CD4-positive, alpha-beta T cell treated with Interleukin-17A for 1 hour (primary cell): ENCODE results near the gene SPRED3.

Experiments used
- DNase-seq: peaks from one replicate; pipeline ENCODE4 v3.0.0-alpha.2; 2020

The SPRED3 gene

DNA sequence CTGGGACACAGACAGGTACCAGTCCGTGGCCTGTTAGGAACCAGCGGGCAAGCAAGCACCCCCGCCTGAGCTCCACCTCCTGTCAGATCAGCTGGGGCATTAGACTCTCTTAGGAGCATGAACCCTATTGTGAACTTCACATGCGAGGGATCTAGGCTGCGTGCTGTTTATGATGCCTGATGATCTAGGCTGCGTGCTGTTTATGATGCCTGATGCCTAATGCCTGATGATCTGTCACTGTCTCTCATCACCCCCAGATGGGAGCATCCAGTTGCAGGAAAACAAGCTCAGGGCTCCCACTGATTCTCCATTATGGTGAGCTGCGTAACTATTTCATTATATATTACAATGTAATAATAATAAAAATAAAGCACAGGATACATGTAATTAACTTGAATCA lies 33.9 kb downstream of the SPRED3 start:
- no peak for DNase-seq

DNA sequence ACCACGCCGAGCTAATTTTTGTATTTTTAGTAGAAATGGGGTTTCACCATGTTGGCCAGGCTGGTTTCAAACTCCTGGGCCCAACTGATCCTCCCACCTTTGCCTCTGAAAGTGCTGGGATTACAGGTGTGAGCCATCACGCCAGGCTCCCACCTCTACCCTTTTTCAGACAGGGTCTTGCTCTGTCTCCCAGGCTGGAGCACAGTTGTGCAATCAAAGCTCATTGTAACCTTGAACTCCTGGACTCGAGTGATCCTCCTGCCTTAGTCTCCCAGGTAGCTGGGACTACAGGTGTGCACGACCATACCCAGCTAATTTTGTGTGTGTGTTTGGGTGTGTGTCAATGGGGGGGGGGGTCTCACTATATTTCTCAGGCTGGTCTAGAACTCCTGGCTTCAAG lies 35.8 kb downstream of the SPRED3 start:
- no peak for DNase-seq

DNA sequence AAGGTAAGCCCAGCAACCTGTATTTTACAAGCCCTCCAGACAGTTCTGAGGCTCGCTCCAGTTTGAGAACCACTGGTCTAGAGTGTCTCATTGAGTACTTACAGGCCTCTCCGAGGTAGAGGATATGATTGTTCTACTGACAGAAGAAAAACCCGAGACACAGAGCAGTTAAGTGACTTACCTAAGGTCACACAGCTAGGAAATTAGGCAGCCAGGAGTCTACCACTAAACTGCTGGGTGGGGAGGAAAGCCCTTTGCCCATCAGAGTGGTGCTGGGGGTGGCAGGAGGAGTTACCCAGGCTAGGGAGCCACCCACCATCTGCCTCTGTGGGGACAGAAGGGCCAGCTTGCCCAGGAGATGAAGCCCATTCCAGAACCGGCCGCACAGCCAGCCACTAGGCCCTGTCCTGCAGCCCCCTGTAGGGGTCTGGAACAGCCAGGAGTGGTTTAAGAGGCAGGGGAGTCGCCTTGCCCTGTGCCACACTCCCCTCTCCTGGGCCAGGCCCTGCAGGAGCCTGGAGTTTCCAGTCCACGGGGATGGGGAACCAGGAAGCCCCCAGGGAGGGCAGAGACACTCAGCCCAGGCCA lies 36.8 kb downstream of the SPRED3 start:
- DNase-seq, result no peak

DNA sequence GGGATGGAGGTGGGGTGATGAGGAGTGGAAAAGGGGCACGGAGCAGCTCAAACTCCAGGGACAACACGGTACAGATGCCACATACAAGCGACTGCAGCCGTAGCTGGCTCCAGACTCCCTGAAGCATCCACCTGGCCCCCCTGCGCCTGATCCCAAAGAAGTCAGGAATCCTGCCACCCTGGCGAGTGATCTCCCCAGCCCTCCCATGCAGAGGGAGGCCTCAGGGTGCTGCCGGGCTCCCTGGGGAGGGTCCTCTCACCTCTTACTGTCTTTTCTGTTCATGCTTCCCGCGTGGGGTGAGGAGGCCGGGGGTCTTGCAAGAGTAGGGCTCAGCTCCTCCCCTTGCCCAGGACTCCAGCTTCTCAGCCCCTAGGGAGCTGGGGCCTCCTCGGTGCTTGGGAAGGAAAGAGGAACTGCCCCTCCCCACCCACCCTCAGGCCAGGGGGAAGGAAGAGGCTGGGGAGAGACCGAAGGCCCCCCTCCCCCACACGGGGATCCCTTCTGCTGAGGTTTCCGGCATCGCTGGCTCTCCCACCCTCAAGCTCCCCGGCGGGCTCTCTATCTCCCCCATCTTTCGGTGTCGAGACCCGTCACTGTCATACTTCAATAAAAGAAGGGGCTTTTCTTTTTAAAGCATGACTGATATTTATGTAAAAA lies 37.4 kb downstream of the SPRED3 start, which contains the start of gene RASGRP4:
RASGRP4 (minus strand) TSS at position 410 of the 657 bp plus-strand sequence; CDS start at position 282, 128 bp downstream.
- peak; percentile 53 for DNase-seq

DNA sequence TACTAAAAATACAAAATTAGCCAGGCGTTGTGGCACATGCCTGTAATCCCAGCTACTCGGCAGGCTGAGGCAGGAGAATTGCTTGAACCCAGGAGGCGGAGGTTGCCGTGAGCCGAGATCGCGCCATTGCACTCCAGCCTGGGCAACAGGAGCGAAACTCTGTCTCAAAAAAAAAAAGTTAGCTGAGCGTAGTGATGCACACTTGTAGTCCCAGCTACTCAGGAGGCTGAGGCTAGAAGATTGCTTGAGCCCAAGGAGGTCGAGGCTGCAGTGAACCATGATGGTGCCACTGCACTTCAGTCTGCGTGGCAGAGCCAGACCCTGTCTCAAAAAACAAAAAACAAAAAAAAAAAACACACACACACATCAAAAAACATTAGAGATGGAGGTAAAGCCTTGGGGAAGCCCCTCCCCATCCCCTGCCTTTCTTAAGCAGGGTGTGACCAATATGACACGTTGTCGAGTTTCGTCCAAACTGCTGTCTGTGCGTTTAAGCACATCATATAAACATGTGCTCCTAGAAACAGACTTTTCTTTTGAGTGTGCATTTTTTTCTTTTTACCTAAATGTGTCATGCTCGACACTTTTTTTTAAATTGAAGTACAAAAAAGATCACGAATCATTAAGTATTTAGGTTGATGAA lies 38.7 kb downstream of the SPRED3 start:
- peak; percentile 50 for DNase-seq

DNA sequence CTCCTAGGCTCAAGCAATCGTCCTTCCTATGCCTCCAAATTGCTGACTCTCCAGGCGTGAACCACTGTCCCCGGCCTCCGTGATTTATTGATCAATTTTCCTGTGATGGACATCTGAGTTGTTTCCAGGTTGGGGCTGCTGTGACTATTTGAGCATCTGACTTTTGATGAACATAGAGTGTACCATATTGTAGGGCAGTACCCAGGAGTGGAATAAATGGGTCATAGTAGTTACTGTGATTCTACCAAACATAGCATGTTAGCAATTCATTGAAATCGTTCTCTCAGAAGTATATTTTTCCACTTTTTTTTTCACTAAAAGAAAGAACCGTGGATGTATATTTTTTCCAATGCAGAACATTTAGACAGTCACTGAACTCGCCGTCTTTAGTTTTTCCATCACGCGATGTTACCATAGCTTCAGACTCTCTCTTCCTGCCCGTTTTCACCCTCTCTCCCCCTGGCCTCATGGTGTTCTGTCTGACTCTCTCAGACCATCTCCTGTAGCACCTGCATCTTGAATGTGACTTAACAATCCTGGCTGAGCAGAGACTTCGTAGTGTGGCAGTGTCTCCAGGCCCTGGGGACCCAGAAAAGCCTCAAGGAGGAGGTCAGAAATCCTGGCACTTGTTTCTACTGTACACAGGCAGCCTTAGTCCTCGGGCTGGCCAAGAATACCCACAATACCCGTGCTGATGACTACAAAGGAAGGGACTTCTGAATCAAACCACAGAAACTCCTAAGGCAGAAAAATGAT lies 40.7 kb downstream of the SPRED3 start:
- DNase-seq, result no peak

DNA sequence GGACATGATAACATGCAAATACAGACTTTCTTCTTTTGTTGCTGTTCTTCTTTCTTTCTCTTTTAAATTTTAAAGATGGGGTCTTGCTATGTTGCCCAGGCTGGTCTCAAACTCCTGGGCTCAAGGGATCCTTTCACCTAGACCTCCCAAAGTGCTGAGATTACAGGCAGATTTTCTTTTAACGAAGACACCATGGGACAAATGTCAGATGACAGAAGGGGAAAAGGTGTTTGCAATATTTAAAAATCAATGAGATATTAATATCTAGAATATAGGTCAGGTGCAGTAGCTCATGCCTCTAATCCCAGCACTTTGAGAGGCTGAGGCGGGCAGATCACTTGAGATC lies 41.3 kb downstream of the SPRED3 start:
- DNase-seq, result no peak

DNA sequence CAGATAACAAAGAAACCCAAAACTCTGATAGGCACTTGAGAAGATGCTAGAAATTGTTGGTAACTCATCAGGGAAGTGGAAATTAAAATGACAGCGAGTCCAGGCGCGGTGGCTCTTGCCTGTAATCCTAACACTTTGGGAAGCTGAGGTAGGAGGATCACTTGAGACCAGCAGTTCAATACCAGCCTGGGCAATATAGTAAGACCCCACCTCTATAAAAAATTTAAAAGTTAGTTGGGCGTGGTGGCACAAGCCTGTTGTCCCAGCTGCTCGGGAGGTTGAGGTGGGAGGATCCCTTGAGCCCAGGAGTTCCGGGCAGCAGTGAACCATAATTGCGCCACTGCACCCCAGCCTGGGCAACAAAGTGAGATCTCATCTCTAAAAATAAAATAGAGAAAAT lies 42.4 kb downstream of the SPRED3 start:
- no peak for DNase-seq

DNA sequence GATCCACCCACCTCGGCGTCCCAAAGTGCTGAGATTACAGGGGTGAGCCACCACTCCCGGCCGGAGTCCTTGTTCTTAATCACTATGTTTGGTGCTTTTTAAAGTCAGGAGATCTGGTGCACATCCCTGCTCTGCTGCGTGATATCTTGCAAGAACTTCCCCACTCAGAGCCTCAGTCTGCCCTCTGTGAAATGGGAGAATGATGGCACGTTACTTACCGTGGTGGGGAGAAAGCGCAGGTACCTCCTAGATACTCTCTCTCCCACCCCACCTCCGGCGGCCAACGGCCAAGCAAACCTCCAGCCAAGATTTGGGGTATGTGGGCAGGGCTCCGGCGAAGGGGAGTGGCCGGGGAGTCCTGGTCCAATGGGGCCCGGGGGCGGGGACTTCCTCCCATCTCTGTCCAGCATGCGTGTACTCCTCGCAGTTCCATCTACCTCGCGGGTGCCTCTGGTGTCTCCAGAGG lies 44.8 kb downstream of the SPRED3 start, which contains the start of gene RYR1:
RYR1 (plus strand) TSS at position 424 of the 466 bp plus-strand sequence. CDS start 139 bp downstream, outside the sequence.
- DNase-seq, result peak; percentile 49

DNA sequence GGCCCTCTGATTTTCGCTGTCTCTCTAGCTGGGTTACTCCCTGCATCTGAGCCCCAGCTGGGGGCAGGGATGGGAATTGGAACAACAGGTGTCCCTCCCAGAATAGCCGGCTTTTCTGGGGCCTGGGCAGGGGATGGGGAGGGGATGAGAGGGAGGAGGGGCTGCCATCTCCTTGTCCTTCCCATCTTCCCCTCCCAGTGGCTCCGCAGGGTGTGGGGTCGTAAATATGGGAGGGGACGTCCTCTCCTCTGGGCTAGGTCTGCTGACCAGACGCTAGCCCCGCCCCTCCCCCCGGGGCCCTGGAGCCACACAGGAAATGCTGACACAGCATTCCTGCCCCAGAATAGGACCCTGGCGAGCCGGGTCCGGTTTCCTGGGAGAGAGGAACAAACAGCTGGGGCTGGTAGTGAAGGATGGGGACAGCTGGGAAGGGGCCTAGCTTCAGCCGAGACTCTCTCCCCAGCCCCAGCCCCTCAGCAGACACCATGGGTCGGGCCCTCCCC lies 46.1 kb downstream of the SPRED3 start:
- DNase-seq, result no peak

DNA sequence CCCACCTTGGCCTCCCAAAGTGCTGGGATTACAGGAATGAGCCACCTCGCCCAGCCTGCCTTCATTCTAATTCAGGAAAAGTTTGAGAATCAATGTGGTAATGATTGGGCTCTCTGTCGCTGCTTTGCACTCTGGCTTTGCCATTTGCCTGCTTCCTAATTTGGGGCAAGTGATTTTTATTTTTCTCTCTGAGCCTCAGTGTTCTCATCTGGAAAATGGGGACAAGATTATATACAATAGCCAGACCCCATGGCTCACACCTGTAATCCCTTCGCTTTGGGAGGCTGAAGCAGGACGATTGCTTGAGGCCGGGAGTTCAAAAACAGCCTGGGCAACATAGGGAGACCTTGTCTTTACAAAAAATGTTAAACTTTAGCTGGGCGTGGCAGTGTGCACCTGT lies 48.8 kb downstream of the SPRED3 start:
- DNase-seq, result no peak

DNA sequence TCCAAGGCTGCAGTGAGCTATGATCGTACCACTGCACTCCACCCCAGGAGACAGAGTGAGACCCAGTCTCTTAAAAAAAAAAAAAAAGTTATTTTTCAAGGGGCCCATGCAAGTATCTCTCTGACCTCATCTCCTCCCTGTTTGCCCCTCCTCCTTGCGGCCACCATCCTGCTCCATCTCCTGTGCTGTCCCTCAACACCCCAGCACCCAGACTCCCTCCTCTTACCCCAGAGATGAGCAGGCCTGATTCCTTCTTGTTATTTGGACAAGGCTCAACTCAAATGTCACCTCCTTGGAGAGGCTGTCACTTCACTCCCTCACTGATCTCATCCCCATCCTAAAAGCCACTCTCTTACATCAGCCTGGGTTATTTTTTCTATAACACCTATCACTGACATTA lies 49.4 kb downstream of the SPRED3 start:
- no peak for DNase-seq

DNA sequence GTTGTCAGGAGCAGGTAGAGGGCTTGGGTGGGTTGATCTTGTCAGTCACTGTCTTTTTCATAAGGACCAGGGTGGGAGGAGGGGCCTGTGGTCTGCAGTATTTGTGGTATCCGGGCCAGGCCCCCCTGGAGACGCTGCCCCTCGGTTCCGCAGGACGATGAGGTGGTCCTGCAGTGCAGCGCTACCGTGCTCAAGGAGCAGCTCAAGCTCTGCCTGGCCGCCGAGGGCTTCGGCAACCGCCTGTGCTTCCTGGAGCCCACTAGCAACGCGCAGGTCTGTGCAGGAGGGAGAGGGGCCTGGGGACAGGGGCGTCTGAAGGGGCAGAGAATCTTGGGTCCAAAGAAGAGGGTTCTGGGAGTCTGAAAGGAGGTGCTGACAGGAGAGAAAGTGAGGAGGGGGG lies 52.1 kb downstream of the SPRED3 start:
- no peak for DNase-seq

DNA sequence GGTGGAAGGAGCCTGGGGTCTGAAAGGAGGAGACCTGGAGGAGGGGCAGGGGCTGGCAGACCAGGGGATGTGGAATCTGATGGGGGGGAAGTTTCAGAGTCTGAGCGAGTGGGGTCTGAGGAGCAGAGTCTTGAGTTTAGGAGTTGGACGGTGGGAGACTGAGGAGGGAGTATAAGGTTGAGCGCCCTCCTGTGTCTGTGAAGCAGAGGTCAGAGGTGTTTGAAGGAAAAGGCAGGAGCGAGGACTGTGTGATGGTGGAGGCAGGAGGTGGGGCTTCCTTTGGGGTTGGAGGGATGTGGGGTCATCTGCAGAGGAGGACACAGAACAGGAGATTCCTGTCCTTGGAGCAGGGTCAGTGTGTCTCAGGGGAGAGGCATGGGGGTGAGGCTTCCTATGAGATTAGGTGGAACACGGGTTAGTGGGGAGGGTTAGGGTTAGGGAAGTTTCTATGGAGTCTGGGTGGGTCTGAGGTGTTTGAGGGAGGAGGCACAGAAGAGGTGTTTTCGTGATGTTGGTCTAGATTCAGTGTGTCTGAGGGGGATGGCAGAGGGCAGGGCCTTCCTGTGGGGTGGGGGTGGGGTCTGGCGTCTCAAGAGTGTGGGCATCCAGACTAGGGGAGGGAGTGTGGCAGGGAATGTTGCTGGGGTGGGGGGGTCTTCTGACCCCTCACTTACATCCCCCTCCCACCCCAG lies 53.3 kb downstream of the SPRED3 start:
- no peak for DNase-seq

DNA sequence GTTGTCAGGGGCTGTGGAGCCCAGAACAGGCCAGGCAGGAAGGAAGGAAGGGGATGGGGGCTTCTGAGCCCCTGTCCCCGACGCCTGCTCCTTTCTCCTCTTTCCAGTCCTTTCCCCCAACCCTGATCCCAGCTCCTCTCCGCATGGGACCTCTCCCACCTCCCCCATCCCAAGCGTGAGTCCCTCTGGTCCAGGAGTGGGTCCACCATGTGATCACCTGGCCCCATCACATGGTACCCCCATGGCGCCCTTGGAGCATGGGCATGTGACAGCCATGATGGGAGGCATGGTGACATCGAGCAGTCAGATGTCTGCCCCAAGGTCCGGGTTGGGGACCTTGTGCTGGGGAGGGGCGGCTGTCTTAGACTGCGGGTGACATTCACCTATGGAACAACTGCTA lies 54.2 kb downstream of the SPRED3 start:
- no peak for DNase-seq

DNA sequence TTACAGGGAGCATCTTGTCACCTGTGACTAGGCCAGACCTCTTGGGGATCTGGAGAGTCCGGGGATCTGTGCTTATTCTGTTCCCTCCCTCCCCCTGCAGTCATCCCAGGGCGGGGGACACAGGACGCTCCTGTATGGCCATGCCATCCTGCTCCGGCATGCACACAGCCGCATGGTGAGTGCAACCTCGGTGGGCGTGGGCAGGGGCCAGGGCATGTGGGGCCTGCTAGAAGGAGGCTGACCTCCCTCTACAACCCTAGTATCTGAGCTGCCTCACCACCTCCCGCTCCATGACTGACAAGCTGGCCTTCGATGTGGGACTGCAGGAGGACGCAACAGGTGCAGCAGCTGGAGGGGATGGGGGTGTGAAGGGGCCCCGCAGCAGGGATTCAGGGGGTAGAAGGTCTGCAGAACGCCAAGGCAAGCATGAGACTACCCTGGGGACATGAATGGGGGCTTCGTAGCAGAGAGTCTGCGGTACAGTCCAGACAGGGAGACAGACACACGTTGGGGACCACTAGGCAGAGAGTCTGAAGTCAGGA lies 55.0 kb downstream of the SPRED3 start:
- no peak for DNase-seq

DNA sequence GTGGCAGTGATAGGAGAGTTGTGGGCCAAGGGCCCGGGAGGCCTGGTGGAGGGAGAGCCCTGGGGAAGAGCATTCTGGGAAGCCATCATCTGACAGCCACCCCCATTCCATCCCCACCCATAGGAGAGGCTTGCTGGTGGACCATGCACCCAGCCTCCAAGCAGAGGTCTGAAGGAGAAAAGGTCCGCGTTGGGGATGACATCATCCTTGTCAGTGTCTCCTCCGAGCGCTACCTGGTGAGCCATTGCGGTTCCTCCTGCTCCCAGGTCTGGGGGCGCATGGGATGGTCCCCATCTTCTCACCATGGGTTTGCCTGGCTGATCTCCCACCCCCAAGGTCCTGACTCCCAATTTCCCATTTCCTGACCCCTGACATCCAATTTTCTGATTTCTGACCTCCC lies 55.5 kb downstream of the SPRED3 start:
- DNase-seq, result no peak

DNA sequence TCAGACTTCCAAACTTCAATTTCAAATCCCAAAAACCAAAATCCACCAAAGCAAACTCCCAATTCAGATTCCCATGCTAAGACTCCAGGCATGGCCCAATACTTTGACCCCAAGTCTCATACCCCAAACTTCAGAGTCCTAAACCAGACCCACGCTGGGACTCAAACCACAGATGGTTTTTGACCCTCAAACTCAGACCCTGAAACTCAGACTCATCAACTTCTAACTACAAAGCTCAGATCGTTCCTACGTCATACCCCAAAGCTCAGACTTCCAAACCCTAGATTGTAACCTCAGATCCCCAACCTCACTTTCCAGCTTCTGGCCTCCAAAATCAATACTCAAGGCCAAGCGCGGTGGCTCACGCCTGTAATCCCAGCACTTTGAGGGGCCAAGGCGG lies 56.9 kb downstream of the SPRED3 start:
- no peak for DNase-seq

DNA sequence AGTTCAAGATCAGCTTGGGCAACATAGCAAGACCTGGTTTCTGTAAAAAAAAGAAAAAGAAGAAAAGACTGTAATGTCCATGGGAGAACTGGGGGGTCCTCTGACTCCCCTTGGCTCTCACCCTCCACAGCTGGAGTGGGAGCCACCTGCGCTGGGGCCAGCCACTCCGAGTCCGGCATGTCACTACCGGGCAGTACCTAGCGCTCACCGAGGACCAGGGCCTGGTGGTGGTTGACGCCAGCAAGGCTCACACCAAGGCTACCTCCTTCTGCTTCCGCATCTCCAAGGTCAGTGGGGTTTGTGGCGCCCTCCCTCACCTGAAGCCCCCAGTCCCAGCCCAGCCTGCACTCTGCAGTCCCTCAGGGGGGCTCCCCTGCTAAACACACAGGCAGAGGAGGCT lies 59.7 kb downstream of the SPRED3 start:
- no peak for DNase-seq
